Right lobe of liver (tissue), 4 donors: ENCODE results near the gene IPO11.

ENCODE experiments used
- CTCF ChIP-seq, 4 donors: fragments of 200-600 bp in 3 of 4; fragments of 450-650 bp in 1 of 4; IDR thresholded peaks; one replicate each; pipeline versions ENCODE4 v1.5.1 to v1.8.0; 2016 to 2022; ENCODE audit warnings: antibody characterized with exemption in 4 of 4, mild to moderate bottlenecking in 2 of 4
- POLR2A ChIP-seq: fragments of 450-650 bp; IDR thresholded peaks from one replicate; pipeline ENCODE4 v1.6.1; 2017; ENCODE audit warnings: antibody characterized with exemption, mild to moderate bottlenecking
- donor health status: DM: no; HTN: no; CAD: no.
- donor health status: DM: no; HTN: no; CAD: no.
- donor health status: DM: no; HTN: yes; CAD: no.

- TF ChIP-seq POLR2A: no peak
- TF ChIP-seq CTCF (IDR thresholded peaks at IDR 0.05): no peak
These were observed 204.2 kb downstream of the IPO11 start for GRCh38 chr5:62616615-62617277.
